ENCODE data around the gene SPECC1. TPM values are rescaled to one million over a fixed set of nuclear protein-coding genes. Genes with fewer than 3 reads are reported as not detected.
A peak's percentile ranks its signal among the peaks of the same experiment; 100 is the strongest.

Gene SPECC1
- total RNA-seq, 1 experiment from 2014 or later: 55.3 TPM

GRCh38 chr17:20008242-20009051 lies 712 bp upstream of the SPECC1 start:
- H3K4me1 Mint-ChIP-seq (ENCODE audit: insufficient read depth, unreplicated experiment): peaks cover 6% of the 10 kb centered on the region
- H3K27me3 Mint-ChIP-seq (ENCODE audit: insufficient read depth, unreplicated experiment): peaks cover 69% of the 10 kb centered on the region
- TF ChIP-seq CTCF (IDR thresholded peaks at IDR 0.05; ENCODE audit: unreplicated experiment): no peak
- CTCF ChIA-PET: interaction anchor here (0.6 to 5.3 kb wide), 22 partner anchors 8 to 307 kb away, joined by 3 to 40 read pairs (median 4); no protein-coding TSS in a partner anchor
- H3K27ac Mint-ChIP-seq (ENCODE audit: low read depth, unreplicated experiment): no peak overlapping the region
- intact Hi-C loops (cut with micrococcal nuclease): loop anchor here (1.0 to 5.0 kb wide), 3 partner anchors 16 to 108 kb away; no protein-coding TSS in a partner anchor
- H3K4me3 Mint-ChIP-seq (ENCODE audit: unreplicated experiment): peak overlapping the region; percentile 87
- no TSS peak for BruUV-seq (replicated peaks)
- DNase-seq (ENCODE audit: unreplicated experiment): no peak
- no peaks in the 10 kb centered on the region for H3K36me3 Mint-ChIP-seq (ENCODE audit: insufficient read depth, unreplicated experiment)
- POLR2A ChIA-PET: interaction anchor here (1.3 to 1.4 kb wide), 2 partner anchors 15 to 55 kb away, joined by 4 to 6 read pairs; no protein-coding TSS in a partner anchor
- H3K9me3 Mint-ChIP-seq (ENCODE audit: unreplicated experiment): no peaks in the 10 kb centered on the region

- ChIA-PET POLR2A (interaction anchor here (1.3 to 1.6 kb wide), 3 partner anchors 15 to 54 kb away, joined by 4 to 6 read pairs (median 4); no protein-coding TSS in a partner anchor), CTCF (interaction anchor here (0.6 to 5.3 kb wide), 22 partner anchors 8 to 276 kb away, joined by 3 to 40 read pairs (median 4); no protein-coding TSS in a partner anchor)
- peak; percentile 73 for DNase-seq (ENCODE audit: unreplicated experiment)
- Mint-ChIP-seq H3K36me3 (ENCODE audit: insufficient read depth, unreplicated experiment) (no peaks in the 10 kb centered on the region), H3K4me3 (ENCODE audit: unreplicated experiment) (peak overlapping the region; percentile 87), H3K9me3 (ENCODE audit: unreplicated experiment) (no peaks in the 10 kb centered on the region), H3K27ac (ENCODE audit: low read depth, unreplicated experiment) (no peak overlapping the region), H3K4me1 (ENCODE audit: insufficient read depth, unreplicated experiment) (peaks cover 6% of the 10 kb centered on the region), H3K27me3 (ENCODE audit: insufficient read depth, unreplicated experiment) (peaks cover 74% of the 10 kb centered on the region)
- intact Hi-C loops (cut with micrococcal nuclease): loop anchor here (1.0 to 5.0 kb wide), 3 partner anchors 17 to 107 kb away; no protein-coding TSS in a partner anchor
- peak; percentile 97 for TF ChIP-seq CTCF (IDR thresholded peaks at IDR 0.05; ENCODE audit: unreplicated experiment)
- BruUV-seq (replicated peaks): no TSS peak
Observed at GRCh38 chr17:20009052-20009301, 182 bp upstream of the SPECC1 start.

GRCh38 chr17:20010099-20010863 lies 1.1 kb downstream of the SPECC1 start:
- DNase-seq (ENCODE audit: unreplicated experiment): peak; percentile 63
- Mint-ChIP-seq H3K36me3 (ENCODE audit: insufficient read depth, unreplicated experiment) (no peaks in the 10 kb centered on the region), H3K27me3 (ENCODE audit: insufficient read depth, unreplicated experiment) (peaks cover 65% of the 10 kb centered on the region), H3K4me1 (ENCODE audit: insufficient read depth, unreplicated experiment) (peaks cover 6% of the 10 kb centered on the region), H3K27ac (ENCODE audit: low read depth, unreplicated experiment) (no peak overlapping the region), H3K4me3 (ENCODE audit: unreplicated experiment) (peak overlapping the region; percentile 87), H3K9me3 (ENCODE audit: unreplicated experiment) (no peaks in the 10 kb centered on the region)
- POLR2A ChIA-PET: interaction anchor here (0.6 to 1.6 kb wide), 10 partner anchors 13 to 615 kb away, joined by 3 to 4 read pairs (median 3); no protein-coding TSS in a partner anchor
- intact Hi-C loops (cut with micrococcal nuclease): no loop called here
- TF ChIP-seq CTCF (IDR thresholded peaks at IDR 0.05; ENCODE audit: unreplicated experiment): peak; percentile 28
- BruUV-seq (replicated peaks): no TSS peak
- CTCF ChIA-PET: interaction anchor here (0.5 to 5.3 kb wide), 41 partner anchors 9 to 1452 kb away, joined by 3 to 40 read pairs (median 4); no protein-coding TSS in a partner anchor

- CTCF ChIA-PET: interaction anchor here (0.6 to 5.3 kb wide), 12 partner anchors 10 to 106 kb away, joined by 3 to 40 read pairs (median 9); no protein-coding TSS in a partner anchor
- no peak for TF ChIP-seq CTCF (IDR thresholded peaks at IDR 0.05; ENCODE audit: unreplicated experiment)
- intact Hi-C loops (cut with micrococcal nuclease): no loop called here
- POLR2A ChIA-PET: interaction anchor here (0.6 to 1.3 kb wide), 4 partner anchors 56 to 616 kb away, joined by 3 read pairs; no protein-coding TSS in a partner anchor
- Mint-ChIP-seq H3K27me3 (ENCODE audit: insufficient read depth, unreplicated experiment) (peaks cover 58% of the 10 kb centered on the region), H3K36me3 (ENCODE audit: insufficient read depth, unreplicated experiment) (no peaks in the 10 kb centered on the region), H3K4me3 (ENCODE audit: unreplicated experiment) (no peak overlapping the region), H3K4me1 (ENCODE audit: insufficient read depth, unreplicated experiment) (peaks cover 6% of the 10 kb centered on the region), H3K27ac (ENCODE audit: low read depth, unreplicated experiment) (no peak overlapping the region), H3K9me3 (ENCODE audit: unreplicated experiment) (no peaks in the 10 kb centered on the region)
- DNase-seq (ENCODE audit: unreplicated experiment): no peak
- BruUV-seq (replicated peaks): no TSS peak
Observed at GRCh38 chr17:20010936-20011335, 1.8 kb downstream of the SPECC1 start.
